ENCODE results near the gene SHH.
A peak's percentile ranks its signal among the peaks of the same experiment; 100 is the strongest.
"Not testable (repeated sequence)": the region's sequence is repeated elsewhere in the genome, so short reads cannot be mapped to it uniquely, and the experiment has no call there.

The SHH gene

GRCh38 chr7:155819186-155819585 is 6.9 kb upstream of the SHH start:
- DNase-seq (ENCODE audit: low spot score): no peak

GRCh38 chr7:155818820-155819168 is 6.5 kb upstream of the SHH start:
- no peak for DNase-seq (ENCODE audit: low spot score)

GRCh38 chr7:155818154-155818819 is 6.0 kb upstream of the SHH start:
- no peak for DNase-seq (ENCODE audit: low spot score)

- not testable (repeated sequence) for DNase-seq (ENCODE audit: low spot score)
These were observed 5.3 kb upstream of the SHH start for GRCh38 chr7:155817515-155817914.

- DNase-seq (ENCODE audit: low spot score): no peak
These were observed 4.7 kb upstream of the SHH start for GRCh38 chr7:155816996-155817395.

- no peak for DNase-seq (ENCODE audit: low spot score)
These were observed 3.9 kb upstream of the SHH start for GRCh38 chr7:155816192-155816508.

GRCh38 chr7:155815332-155816191 is 3.3 kb upstream of the SHH start:
- peak; percentile 79 for DNase-seq (ENCODE audit: low spot score)

- DNase-seq (ENCODE audit: low spot score): no peak
These were observed 2.3 kb upstream of the SHH start for GRCh38 chr7:155814316-155815276.

- no peak for DNase-seq (ENCODE audit: low spot score)
These were observed 1.5 kb upstream of the SHH start for GRCh38 chr7:155813546-155814315.

- DNase-seq (ENCODE audit: low spot score): no peak
These were observed 862 bp upstream of the SHH start for GRCh38 chr7:155813125-155813524.

GRCh38 chr7:155811560-155811894 is 736 bp downstream of the SHH start:
- DNase-seq (ENCODE audit: low spot score): no peak

GRCh38 chr7:155810770-155811559 is 1.3 kb downstream of the SHH start:
- DNase-seq (ENCODE audit: low spot score): no peak

- no peak for DNase-seq (ENCODE audit: low spot score)
These were observed 2.1 kb downstream of the SHH start for GRCh38 chr7:155809947-155810769.

GRCh38 chr7:155809332-155809946 is 2.8 kb downstream of the SHH start:
- DNase-seq (ENCODE audit: low spot score): no peak

- no peak for DNase-seq (ENCODE audit: low spot score)
These were observed 3.5 kb downstream of the SHH start for GRCh38 chr7:155808549-155809331.

- no peak for DNase-seq (ENCODE audit: low spot score)
These were observed 4.3 kb downstream of the SHH start for GRCh38 chr7:155807789-155808548.

- DNase-seq (ENCODE audit: low spot score): no peak
These were observed 5.1 kb downstream of the SHH start for GRCh38 chr7:155807065-155807671.

All from AG08396 (cell line).